HG03575 (cell line): Measurements from ENCODE around the gene ACTC1.

ENCODE experiments used
- ATAC-seq: cut with Tn5 transposase; IDR thresholded peaks from one replicate; pipeline ENCODE4 v1.9.1; 2021; ENCODE audit not compliant: unreplicated experiment, insufficient number of reproducible peaks, low FRiP score; ENCODE audit errors: extremely low read depth

ACTC1 gene

GRCh38 chr15:34802803-34803750, 7.7 kb upstream of the ACTC1 start:
- no peak for ATAC-seq

GRCh38 chr15:34802371-34802770, 7.0 kb upstream of the ACTC1 start:
- no peak for ATAC-seq

- ATAC-seq, result no peak
These were observed 4.1 kb upstream of the ACTC1 start for GRCh38 chr15:34799149-34800101.

GRCh38 chr15:34796847-34797435, 1.6 kb upstream of the ACTC1 start:
- no peak for ATAC-seq

- ATAC-seq, result no peak
These were observed 651 bp downstream of the ACTC1 start for GRCh38 chr15:34794590-34795206.

- ATAC-seq, result no peak
These were observed 1.4 kb downstream of the ACTC1 start for GRCh38 chr15:34793901-34794300.

GRCh38 chr15:34793071-34793470, 2.3 kb downstream of the ACTC1 start:
- ATAC-seq, result no peak

GRCh38 chr15:34791701-34792100, 3.6 kb downstream of the ACTC1 start:
- ATAC-seq, result no peak

- ATAC-seq, result no peak
These were observed 5.2 kb downstream of the ACTC1 start for GRCh38 chr15:34790121-34790520.

- no peak for ATAC-seq
These were observed 6.0 kb downstream of the ACTC1 start for GRCh38 chr15:34789326-34789725.

GRCh38 chr15:34786206-34786605, 9.1 kb downstream of the ACTC1 start:
- ATAC-seq, result no peak

- no peak for ATAC-seq
These were observed 11.4 kb downstream of the ACTC1 start for GRCh38 chr15:34783991-34784390.

GRCh38 chr15:34783431-34783830, 11.9 kb downstream of the ACTC1 start:
- ATAC-seq, result no peak

- ATAC-seq, result no peak
These were observed 12.4 kb downstream of the ACTC1 start for GRCh38 chr15:34782901-34783300.

- no peak for ATAC-seq
These were observed 14.6 kb downstream of the ACTC1 start for GRCh38 chr15:34780725-34781124.

- no peak for ATAC-seq
These were observed 18.7 kb downstream of the ACTC1 start for GRCh38 chr15:34776606-34777105.

- no peak for ATAC-seq
These were observed 21.4 kb downstream of the ACTC1 start for GRCh38 chr15:34773917-34774316.

- no peak for ATAC-seq
These were observed 22.3 kb downstream of the ACTC1 start for GRCh38 chr15:34773013-34773412.

- ATAC-seq, result no peak
These were observed 23.0 kb downstream of the ACTC1 start for GRCh38 chr15:34772312-34772711.
